GM06990 (cell line): ENCODE measurements around the gene HEMGN.
"Not testable (repeated sequence)": the region's sequence is repeated elsewhere in the genome, so short reads cannot be mapped to it uniquely, and the experiment has no call there.

Experiments used
- DNase-seq: peaks from one replicate; pipeline ENCODE4 v3.0.0-alpha.2; 2011; ENCODE audit not compliant: insufficient read length; ENCODE audit errors: extremely low read depth
- H3K27me3 ChIP-seq: replicated peaks from 2 replicates; pipeline ENCODE4 v1.6.0; 2011; ENCODE audit warnings: low read length; ENCODE audit not compliant: control insufficient read depth, insufficient read depth
- H3K36me3 ChIP-seq: 2 replicates; pipeline ENCODE4 v1.5.1; 2011; ENCODE audit warnings: low read length; ENCODE audit not compliant: control insufficient read depth, insufficient read depth
- H3K4me3 ChIP-seq: replicated peaks from 2 replicates; pipeline ENCODE4 v1.5.1; 2011; ENCODE audit warnings: low read depth, mild to moderate bottlenecking, control low read depth, low read length
- TF ChIP-seq, protein P1 (sequence below): IDR thresholded peaks from 2 replicates; pipeline ENCODE4 v1.5.1; 2011; ENCODE audit warnings: low read length, control low read depth, mild to moderate bottlenecking, inconsistent platforms; ENCODE audit not compliant: insufficient read depth, poor library complexity, severe bottlenecking

HEMGN gene

DNA sequence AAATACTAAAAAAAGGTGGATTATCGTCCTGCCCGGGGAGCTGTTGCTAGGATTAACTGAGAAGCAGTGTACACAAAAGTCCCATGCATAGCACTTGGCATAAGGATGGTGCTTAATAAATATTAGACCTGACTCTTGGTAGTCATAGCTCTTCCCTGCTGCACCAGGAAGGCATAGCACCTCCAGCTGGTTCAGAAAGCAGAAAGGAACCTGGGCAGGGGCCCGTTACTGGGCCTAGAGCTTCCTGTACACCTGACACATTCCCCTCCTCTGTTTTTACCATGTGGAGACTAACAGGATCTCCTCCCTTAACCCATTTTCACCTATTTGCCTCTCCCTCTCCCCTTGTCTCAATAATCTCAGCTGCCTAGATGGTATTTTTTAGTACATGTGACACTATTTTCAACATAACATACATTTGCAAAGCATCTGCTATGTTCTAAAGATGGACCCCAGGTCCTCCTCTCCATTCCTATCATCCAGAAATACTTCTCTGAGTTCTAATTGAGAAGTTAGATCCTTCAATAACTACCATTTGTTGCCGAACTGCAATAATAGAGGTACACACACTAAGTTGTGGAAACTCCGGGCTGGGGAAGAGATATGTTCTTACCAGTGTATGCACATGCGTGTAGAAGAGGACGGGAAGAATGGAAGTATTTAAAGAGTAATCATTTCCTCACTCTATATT lies 42.0 kb upstream of the HEMGN start:
- no peak overlapping the region for H3K4me3 ChIP-seq
- H3K36me3 ChIP-seq: no peaks in the 10 kb centered on the region
- TF ChIP-seq, protein P1, sequence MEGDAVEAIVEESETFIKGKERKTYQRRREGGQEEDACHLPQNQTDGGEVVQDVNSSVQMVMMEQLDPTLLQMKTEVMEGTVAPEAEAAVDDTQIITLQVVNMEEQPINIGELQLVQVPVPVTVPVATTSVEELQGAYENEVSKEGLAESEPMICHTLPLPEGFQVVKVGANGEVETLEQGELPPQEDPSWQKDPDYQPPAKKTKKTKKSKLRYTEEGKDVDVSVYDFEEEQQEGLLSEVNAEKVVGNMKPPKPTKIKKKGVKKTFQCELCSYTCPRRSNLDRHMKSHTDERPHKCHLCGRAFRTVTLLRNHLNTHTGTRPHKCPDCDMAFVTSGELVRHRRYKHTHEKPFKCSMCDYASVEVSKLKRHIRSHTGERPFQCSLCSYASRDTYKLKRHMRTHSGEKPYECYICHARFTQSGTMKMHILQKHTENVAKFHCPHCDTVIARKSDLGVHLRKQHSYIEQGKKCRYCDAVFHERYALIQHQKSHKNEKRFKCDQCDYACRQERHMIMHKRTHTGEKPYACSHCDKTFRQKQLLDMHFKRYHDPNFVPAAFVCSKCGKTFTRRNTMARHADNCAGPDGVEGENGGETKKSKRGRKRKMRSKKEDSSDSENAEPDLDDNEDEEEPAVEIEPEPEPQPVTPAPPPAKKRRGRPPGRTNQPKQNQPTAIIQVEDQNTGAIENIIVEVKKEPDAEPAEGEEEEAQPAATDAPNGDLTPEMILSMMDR: no peak
- no peak for DNase-seq
- no peaks in the 10 kb centered on the region for H3K27me3 ChIP-seq

DNA sequence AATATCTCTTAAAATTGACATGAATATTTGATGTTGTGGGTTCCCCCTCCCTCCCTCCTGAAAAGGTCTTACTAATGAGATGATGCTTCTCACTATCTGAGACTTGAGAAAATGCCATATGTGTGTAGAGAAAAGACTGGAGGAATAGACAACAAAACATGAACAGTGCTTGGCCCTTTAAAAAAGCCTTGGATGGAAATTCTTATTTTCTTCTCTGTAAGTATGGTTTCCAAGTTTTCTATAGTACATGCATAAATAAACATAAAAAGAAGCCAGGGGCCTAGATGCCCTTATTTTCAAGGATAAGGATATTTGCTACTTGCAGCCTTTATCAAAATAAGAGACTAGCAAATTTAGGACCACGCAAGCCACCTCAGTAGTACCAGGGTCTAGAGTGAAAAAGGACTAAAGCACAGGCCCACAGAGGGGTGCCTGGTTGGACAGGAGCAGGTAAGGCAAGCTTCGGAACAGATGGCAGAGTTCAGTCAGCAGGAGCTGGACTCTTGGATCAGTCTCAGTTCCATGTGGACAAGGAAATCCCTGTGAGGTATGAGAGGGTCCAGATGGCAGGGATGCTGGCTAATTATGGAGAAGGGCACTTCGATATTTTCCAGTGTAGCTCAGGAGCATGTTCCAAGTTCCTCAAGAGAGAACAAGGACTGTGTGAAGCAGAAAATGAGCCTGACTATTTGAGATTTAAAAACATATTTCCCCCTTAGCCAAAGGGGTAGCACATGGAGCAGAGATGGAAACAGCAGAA lies 40.6 kb upstream of the HEMGN start:
- Histone ChIP-seq H3K4me3 (no peak overlapping the region), H3K36me3 (no peaks in the 10 kb centered on the region), H3K27me3 (no peaks in the 10 kb centered on the region)

DNA sequence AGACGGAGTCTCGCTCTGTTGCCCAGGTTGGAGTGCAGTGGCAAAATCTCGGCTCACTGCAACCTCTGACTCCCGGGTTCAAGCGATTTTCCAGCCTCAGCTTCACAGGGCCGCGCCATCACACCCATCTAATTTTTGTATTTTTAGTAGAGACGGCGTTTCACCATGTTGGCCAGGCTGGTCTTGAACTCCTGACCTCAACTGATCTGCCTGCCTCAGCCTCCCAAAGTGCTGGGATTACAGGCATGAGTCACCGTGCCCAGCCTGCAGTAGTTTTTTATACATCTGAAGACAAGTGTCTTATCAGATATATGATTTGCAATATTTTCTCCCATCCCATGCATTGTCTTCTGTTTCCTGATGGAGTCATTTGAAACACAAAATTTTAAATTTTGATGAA lies 38.7 kb upstream of the HEMGN start:
- not testable (repeated sequence) for H3K36me3 ChIP-seq, H3K27me3 ChIP-seq, DNase-seq, H3K4me3 ChIP-seq

More for the DNA sequence above, 40.6 kb upstream of the HEMGN start:
- TF ChIP-seq, protein P1: no peak
- no peak for DNase-seq

DNA sequence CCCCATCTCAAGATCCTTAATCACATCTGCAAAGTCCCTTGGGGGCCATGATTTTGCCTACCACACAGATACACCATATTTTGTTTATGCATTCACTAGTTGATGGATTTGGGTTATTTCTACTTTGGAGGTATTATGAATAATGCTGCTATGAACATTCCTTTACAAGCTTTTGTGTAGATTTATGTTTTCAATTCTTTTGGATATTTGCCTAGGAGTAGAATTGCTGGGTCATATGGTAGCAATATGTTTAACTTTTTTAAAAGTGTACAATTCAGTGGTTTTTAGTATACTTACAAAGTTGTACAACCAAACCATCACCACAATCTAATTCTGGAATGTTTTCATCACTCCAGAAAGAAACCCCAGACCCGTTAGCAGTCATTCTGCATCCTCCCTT lies 37.4 kb upstream of the HEMGN start:
- TF ChIP-seq, protein P1: no peak
- no peak overlapping the region for H3K4me3 ChIP-seq
- no peak for DNase-seq
- H3K27me3 ChIP-seq: no peaks in the 10 kb centered on the region
- no peaks in the 10 kb centered on the region for H3K36me3 ChIP-seq

DNA sequence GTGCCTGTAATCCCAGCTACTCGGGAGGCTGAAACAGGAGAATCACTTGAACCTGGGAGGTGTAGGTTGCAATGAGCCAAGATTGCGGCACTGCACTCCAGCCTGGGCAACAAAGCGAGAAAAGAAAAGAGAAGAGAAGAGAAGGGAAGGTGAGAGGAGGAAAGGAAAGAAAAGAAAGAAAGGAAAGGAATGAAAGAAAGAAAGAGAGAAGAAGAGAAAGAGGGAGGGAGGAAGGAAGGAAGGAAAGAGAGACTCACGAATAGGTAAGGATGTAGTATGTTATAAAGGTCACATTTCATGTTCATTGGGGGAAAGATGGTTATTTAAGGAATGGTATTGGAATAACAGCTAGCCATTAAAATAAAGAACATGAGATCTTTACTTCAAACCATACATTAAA lies 34.8 kb upstream of the HEMGN start:
- H3K4me3 ChIP-seq: no peak overlapping the region
- no peaks in the 10 kb centered on the region for H3K36me3 ChIP-seq
- TF ChIP-seq, protein P1: no peak
- H3K27me3 ChIP-seq: no peaks in the 10 kb centered on the region
- no peak for DNase-seq

DNA sequence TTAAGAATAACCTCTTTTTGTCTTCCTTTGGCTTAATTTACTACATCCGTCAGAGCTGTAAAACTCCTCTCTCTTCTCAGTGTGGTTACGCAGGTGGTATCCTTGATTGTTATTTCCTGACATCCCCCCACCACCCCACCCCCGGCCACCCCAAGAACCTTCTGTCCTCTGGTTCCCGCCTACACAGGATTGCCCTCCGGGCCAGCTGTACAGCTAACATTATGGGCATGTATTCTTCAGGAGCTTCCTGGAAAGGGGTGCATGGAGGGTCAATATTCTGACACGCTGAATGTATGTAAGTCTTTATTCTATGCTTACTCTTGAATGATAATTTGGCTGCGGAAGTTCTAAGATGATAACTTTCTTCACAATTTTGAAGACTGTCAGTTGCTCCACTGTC lies 32.2 kb upstream of the HEMGN start:
- Histone ChIP-seq H3K27me3 (no peaks in the 10 kb centered on the region), H3K4me3 (no peak overlapping the region), H3K36me3 (no peaks in the 10 kb centered on the region)
- no peak for DNase-seq
- TF ChIP-seq, protein P1: no peak
